OCI-LY7 (cell line): ENCODE data around the gene RPP25L.

Source experiments
- CTCF ChIP-seq: fragments of 200-600 bp; sonication (generic); conservative IDR thresholded peaks from 2 replicates; pipeline ENCODE4 v1.5.1; 2014; ENCODE audit warnings: mild to moderate bottlenecking, antibody characterized with exemption, low read length, moderate library complexity, mixed read lengths
- EZH2phosphoT487 ChIP-seq: fragments of 200-600 bp; sonication (generic); IDR thresholded peaks from 2 replicates; pipeline ENCODE4 v1.6.1; 2018; ENCODE audit warnings: low read depth, borderline replicate concordance, mild to moderate bottlenecking, mixed run types, antibody characterized with exemption, low read length, moderate library complexity, mixed read lengths

GRCh38 chr9:34611251-34611810, 566 bp downstream of the RPP25L start:
- TF ChIP-seq CTCF = peak; percentile 40
- no peak for TF ChIP-seq EZH2phosphoT487
